Middle frontal gyrus (tissue), 1 donor: ENCODE measurements around the gene ARG1.
"Not testable (repeated sequence)": the region's sequence is repeated elsewhere in the genome, so short reads cannot be mapped to it uniquely, and the experiment has no call there.

ENCODE experiments used
- DNase-seq: peaks from one replicate; pipeline ENCODE4 v3.0.0-alpha.2; 2015; ENCODE audit warnings: low spot score; ENCODE audit errors: extremely low spot score

ARG1 gene

GRCh38 chr6:131572686-131573415 lies at the start of gene ARG1:
TSS of gene ARG1 (plus strand) at chr6:131573226. CDS start at chr6:131573283, 57 bp downstream.
- DNase-seq, result no peak

- no peak for DNase-seq
Observed at GRCh38 chr6:131523988-131524673, 48.9 kb upstream of the ARG1 start.

GRCh38 chr6:131524695-131525336 lies 48.2 kb upstream of the ARG1 start:
- no peak for DNase-seq

- DNase-seq, result not testable (repeated sequence)
Observed at GRCh38 chr6:131530936-131531335, 42.1 kb upstream of the ARG1 start.

GRCh38 chr6:131531681-131532080 lies 41.3 kb upstream of the ARG1 start:
- not testable (repeated sequence) for DNase-seq

GRCh38 chr6:131532580-131533039 lies 40.4 kb upstream of the ARG1 start:
- DNase-seq, result no peak

GRCh38 chr6:131538615-131539014 lies 34.4 kb upstream of the ARG1 start:
- not testable (repeated sequence) for DNase-seq

- DNase-seq, result no peak
Observed at GRCh38 chr6:131545317-131545716, 27.7 kb upstream of the ARG1 start.

GRCh38 chr6:131547488-131547887 lies 25.5 kb upstream of the ARG1 start:
- no peak for DNase-seq

GRCh38 chr6:131548441-131548840 lies 24.6 kb upstream of the ARG1 start:
- DNase-seq, result no peak

- no peak for DNase-seq
Observed at GRCh38 chr6:131549811-131550210, 23.2 kb upstream of the ARG1 start.

- no peak for DNase-seq
Observed at GRCh38 chr6:131551902-131552301, 21.1 kb upstream of the ARG1 start.

- no peak for DNase-seq
Observed at GRCh38 chr6:131552572-131552971, 20.5 kb upstream of the ARG1 start.

- no peak for DNase-seq
Observed at GRCh38 chr6:131555992-131556391, 17.0 kb upstream of the ARG1 start.

- DNase-seq, result no peak
Observed at GRCh38 chr6:131558922-131559321, 14.1 kb upstream of the ARG1 start.

- DNase-seq, result no peak
Observed at GRCh38 chr6:131561925-131562707, 10.9 kb upstream of the ARG1 start.

GRCh38 chr6:131565056-131565455 lies 8.0 kb upstream of the ARG1 start:
- DNase-seq, result no peak

- no peak for DNase-seq
Observed at GRCh38 chr6:131568726-131569125, 4.3 kb upstream of the ARG1 start.

GRCh38 chr6:131574133-131574532 lies 1.1 kb downstream of the ARG1 start:
- DNase-seq, result no peak

GRCh38 chr6:131574686-131575085 lies 1.7 kb downstream of the ARG1 start:
- DNase-seq, result no peak

GRCh38 chr6:131575834-131576478 lies 2.9 kb downstream of the ARG1 start:
- no peak for DNase-seq
